HepG2 (cell line): Measurements from ENCODE around the gene PSMA3. TPM values are rescaled to one million over a fixed set of nuclear protein-coding genes. Genes with fewer than 3 reads are reported as not detected.
A peak's percentile ranks its signal among the peaks of the same experiment; 100 is the strongest.

Source experiments
- CBX1 ChIP-seq: IDR thresholded peaks from one replicate; pipeline ENCODE4 v1.6.1; 2016; ENCODE audit warnings: antibody characterized with exemption, low read depth
- CHD4 ChIP-seq: fragments of 200-600 bp; sonication (generic); IDR thresholded peaks from 2 replicates; pipeline ENCODE4 v1.7.0; 2017; ENCODE audit warnings: mild to moderate bottlenecking, low read length, borderline replicate concordance
- FOXK1 ChIP-seq: sonication (generic); formaldehyde crosslinking; IDR thresholded peaks from 2 replicates; pipeline ENCODE4 v1.4.0; 2020; ENCODE audit warnings: low read depth, missing genetic modification reagents, borderline replicate concordance
- KAT7 ChIP-seq: IDR thresholded peaks from 2 replicates; pipeline ENCODE4 v1.6.1; 2018; ENCODE audit warnings: borderline replicate concordance, missing compliant biosample characterization
- SOX13 ChIP-seq, 3 experiments: fragments of 450-650 bp in 1 of 3; sonication (generic) in 1 of 3; formaldehyde crosslinking in 1 of 3; IDR thresholded peaks in 2 of 3; conservative IDR thresholded peaks in 1 of 3; 2 replicates each; pipeline versions ENCODE4 v1.5.0 to v1.6.1; 2016 to 2020; ENCODE audit warnings: antibody characterized with exemption in 1 of 3, mild to moderate bottlenecking in 1 of 3, missing compliant biosample characterization in 1 of 3, missing genetic modification reagents in 1 of 3, moderate library complexity in 1 of 3
- UBTF ChIP-seq: sonication (generic); formaldehyde crosslinking; IDR thresholded peaks from 2 replicates; pipeline ENCODE4 v1.4.0; 2020; ENCODE audit warnings: mild to moderate bottlenecking, missing genetic modification reagents
- ZNF629 ChIP-seq: sonication (generic); formaldehyde crosslinking; conservative IDR thresholded peaks from 2 replicates; pipeline ENCODE4 v1.5.0; 2020; ENCODE audit warnings: missing genetic modification reagents
- polyA plus RNA-seq, 8 experiments: library from polyadenylated mRNA; depleted of rRNA in 3 of 8; stranded (reverse) in 7 of 8; unstranded in 1 of 8; fragments of >200 nt; fragmentation: Illumina TruSeq in 4 of 8; extraction: Trizol in 4 of 8; gene quantifications; 2 replicates each; pipeline versions ENCODE4 v1.2.1 to v1.2.3, GENCODE V29; 2011 to 2016; ENCODE audit warnings: low read depth in 4 of 8, missing spikeins in 1 of 8, mixed read lengths in 1 of 8; ENCODE audit not compliant: insufficient read depth in 1 of 8
- total RNA-seq, 5 experiments: library from RNA; depleted of rRNA; stranded (reverse); fragments of >200 nt; fragmentation: Illumina TruSeq; extraction: Trizol; gene quantifications; 2 replicates each; pipeline ENCODE4 v1.2.3, GENCODE V29; 2016; ENCODE audit warnings: low read depth in 1 of 5
- TF ChIP-seq, protein P1 (sequence below): sonication (generic); formaldehyde crosslinking; IDR thresholded peaks from 2 replicates; pipeline ENCODE4 v1.4.0; 2020; ENCODE audit warnings: missing genetic modification reagents, borderline replicate concordance
- TF ChIP-seq, protein P2 (sequence below): IDR thresholded peaks from 2 replicates; pipeline ENCODE4 v1.6.1; 2016; ENCODE audit warnings: low read depth, borderline replicate concordance
- TF ChIP-seq, protein P3 (sequence below), 2 experiments: fragments of 450-650 bp in 1 of 2; sonication (generic) in 1 of 2; formaldehyde crosslinking in 1 of 2; IDR thresholded peaks; 2 replicates each; pipeline versions ENCODE4 v1.6.1 to v1.8.0; 2016 to 2022; ENCODE audit warnings: antibody characterized with exemption in 1 of 2, mild to moderate bottlenecking in 1 of 2, missing genetic modification reagents in 1 of 2
- TF ChIP-seq, protein P4 (sequence below): IDR thresholded peaks from 2 replicates; pipeline ENCODE4 v1.6.1; 2018; ENCODE audit warnings: missing genetic modification reagents, mild to moderate bottlenecking, missing compliant biosample characterization

PSMA3 gene
- total and polyA plus RNA-seq, 2 of the 13 experiments (the other 11 are each of a cell fraction or from before 2014, with no cell fraction given) = 232 to 275 TPM

DNA sequence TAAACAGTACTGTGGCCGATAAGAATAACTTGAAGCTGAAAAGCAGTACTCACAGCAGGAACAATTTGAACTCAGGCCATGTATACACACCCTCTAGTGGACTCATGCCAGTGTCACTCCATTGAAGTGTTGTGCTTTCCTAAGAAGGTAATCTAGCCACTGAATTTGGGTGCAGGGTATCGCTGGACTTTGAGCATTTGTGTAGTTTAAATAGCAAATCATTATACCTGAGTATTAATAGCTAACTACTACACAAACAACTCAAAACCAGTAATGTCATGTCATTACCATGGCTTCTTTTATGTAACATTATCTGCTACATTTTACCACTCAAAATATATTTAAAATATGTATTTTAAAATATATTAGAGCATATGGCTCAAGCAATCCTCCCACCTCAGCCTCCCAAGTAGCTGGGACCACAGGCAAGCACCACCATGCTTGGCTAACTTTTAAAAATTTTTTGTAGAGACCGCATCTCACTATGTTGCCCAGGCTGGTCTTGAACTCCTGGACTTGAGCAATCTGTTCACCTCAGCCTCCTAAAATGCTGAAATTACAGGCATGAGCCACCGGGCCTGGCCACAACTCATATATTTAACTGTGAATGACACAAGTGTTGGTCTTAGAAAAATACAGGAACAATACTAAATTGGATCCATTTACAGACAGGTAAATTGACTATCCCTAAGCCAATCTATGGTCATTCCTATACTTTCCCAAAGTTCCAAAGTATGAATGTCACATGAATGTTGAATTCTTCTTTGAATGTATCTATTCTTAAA lies 28.1 kb downstream of the PSMA3 start (continued):
- TF ChIP-seq KAT7 = peak; percentile 40; the same call in 1 of the 2 replicates
- TF ChIP-seq CBX1 = no peak
- TF ChIP-seq, protein P1, sequence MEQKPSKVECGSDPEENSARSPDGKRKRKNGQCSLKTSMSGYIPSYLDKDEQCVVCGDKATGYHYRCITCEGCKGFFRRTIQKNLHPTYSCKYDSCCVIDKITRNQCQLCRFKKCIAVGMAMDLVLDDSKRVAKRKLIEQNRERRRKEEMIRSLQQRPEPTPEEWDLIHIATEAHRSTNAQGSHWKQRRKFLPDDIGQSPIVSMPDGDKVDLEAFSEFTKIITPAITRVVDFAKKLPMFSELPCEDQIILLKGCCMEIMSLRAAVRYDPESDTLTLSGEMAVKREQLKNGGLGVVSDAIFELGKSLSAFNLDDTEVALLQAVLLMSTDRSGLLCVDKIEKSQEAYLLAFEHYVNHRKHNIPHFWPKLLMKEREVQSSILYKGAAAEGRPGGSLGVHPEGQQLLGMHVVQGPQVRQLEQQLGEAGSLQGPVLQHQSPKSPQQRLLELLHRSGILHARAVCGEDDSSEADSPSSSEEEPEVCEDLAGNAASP (CRISPR knock-in tag) = 0 out of 2 replicates have a peak, but pooled peaks have one; percentile 46
- TF ChIP-seq, protein P2, sequence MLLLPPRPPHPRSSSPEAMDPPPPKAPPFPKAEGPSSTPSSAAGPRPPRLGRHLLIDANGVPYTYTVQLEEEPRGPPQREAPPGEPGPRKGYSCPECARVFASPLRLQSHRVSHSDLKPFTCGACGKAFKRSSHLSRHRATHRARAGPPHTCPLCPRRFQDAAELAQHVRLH = peak; percentile 38; the same call in 1 of the 2 replicates
- TF ChIP-seq, protein P3, sequence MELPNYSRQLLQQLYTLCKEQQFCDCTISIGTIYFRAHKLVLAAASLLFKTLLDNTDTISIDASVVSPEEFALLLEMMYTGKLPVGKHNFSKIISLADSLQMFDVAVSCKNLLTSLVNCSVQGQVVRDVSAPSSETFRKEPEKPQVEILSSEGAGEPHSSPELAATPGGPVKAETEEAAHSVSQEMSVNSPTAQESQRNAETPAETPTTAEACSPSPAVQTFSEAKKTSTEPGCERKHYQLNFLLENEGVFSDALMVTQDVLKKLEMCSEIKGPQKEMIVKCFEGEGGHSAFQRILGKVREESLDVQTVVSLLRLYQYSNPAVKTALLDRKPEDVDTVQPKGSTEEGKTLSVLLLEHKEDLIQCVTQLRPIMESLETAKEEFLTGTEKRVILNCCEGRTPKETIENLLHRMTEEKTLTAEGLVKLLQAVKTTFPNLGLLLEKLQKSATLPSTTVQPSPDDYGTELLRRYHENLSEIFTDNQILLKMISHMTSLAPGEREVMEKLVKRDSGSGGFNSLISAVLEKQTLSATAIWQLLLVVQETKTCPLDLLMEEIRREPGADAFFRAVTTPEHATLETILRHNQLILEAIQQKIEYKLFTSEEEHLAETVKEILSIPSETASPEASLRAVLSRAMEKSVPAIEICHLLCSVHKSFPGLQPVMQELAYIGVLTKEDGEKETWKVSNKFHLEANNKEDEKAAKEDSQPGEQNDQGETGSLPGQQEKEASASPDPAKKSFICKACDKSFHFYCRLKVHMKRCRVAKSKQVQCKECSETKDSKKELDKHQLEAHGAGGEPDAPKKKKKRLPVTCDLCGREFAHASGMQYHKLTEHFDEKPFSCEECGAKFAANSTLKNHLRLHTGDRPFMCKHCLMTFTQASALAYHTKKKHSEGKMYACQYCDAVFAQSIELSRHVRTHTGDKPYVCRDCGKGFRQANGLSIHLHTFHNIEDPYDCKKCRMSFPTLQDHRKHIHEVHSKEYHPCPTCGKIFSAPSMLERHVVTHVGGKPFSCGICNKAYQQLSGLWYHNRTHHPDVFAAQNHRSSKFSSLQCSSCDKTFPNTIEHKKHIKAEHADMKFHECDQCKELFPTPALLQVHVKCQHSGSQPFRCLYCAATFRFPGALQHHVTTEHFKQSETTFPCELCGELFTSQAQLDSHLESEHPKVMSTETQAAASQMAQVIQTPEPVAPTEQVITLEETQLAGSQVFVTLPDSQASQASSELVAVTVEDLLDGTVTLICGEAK (IDR thresholded peaks at IDR 0.05) = no peak
- TF ChIP-seq, protein P3 (CRISPR knock-in tag; IDR thresholded peaks at IDR 0.05) = no peak
- TF ChIP-seq, protein P4, sequence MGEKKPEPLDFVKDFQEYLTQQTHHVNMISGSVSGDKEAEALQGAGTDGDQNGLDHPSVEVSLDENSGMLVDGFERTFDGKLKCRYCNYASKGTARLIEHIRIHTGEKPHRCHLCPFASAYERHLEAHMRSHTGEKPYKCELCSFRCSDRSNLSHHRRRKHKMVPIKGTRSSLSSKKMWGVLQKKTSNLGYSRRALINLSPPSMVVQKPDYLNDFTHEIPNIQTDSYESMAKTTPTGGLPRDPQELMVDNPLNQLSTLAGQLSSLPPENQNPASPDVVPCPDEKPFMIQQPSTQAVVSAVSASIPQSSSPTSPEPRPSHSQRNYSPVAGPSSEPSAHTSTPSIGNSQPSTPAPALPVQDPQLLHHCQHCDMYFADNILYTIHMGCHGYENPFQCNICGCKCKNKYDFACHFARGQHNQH (CRISPR knock-in tag) = peak; percentile 72; the same call in 1 of the 2 replicates
- TF ChIP-seq CHD4 = peak; percentile 95
- TF ChIP-seq ZNF629 (CRISPR knock-in tag) = peak; percentile 27; the same call in 1 of the 2 replicates
- TF ChIP-seq FOXK1 = peak; percentile 78; the same call in 1 of the 2 replicates
- TF ChIP-seq UBTF (CRISPR knock-in tag) = no peak
- no peak for TF ChIP-seq SOX13 (IDR thresholded peaks at IDR 0.05)
- TF ChIP-seq SOX13 (CRISPR knock-in tag; conservative IDR thresholded peaks at IDR 0.05 in 1 of 2, IDR thresholded peaks at IDR 0.05 in 1 of 2) = peak in 1 of 2 experiments; percentile 83; a peak in 2 of 4 replicates
